ENCODE results near the gene LIPK.

The LIPK gene

GRCh38 chr10:88786032-88786770 lies 80.2 kb downstream of the LIPK start:
- no peak for DNase-seq

GRCh38 chr10:88787463-88787862 lies 81.4 kb downstream of the LIPK start:
- no peak for DNase-seq

GRCh38 chr10:88788924-88789323 lies 82.9 kb downstream of the LIPK start:
- DNase-seq: no peak

GRCh38 chr10:88791924-88792323 lies 85.9 kb downstream of the LIPK start:
- DNase-seq: no peak

- DNase-seq: peak in 8 of 14 donors; percentile 4 to 47 (median 26)
These were observed 86.6 kb downstream of the LIPK start for GRCh38 chr10:88792661-88793060.

GRCh38 chr10:88793712-88794299 lies 87.8 kb downstream of the LIPK start:
- no peak for DNase-seq

GRCh38 chr10:88794731-88795130 lies 88.7 kb downstream of the LIPK start:
- no peak for DNase-seq

GRCh38 chr10:88800152-88801125 lies 94.4 kb downstream of the LIPK start:
- peak in 1 of 14 donors; percentile 72 for DNase-seq

Measured in C1 segment of cervical spinal cord (tissue), 14 donors.